H1 (cell line): ENCODE results near the gene NEURL4.

Source experiments
- RAD21 ChIP-seq, 2 experiments: IDR thresholded peaks in 1 of 2; conservative IDR thresholded peaks in 1 of 2; 2 replicates each; pipeline ENCODE4 v1.6.1; 2011; ENCODE audit warnings: low read depth in 2 of 2, low read length in 2 of 2, improper control_type of control experiment in 1 of 2, inconsistent platforms in 1 of 2, mild to moderate bottlenecking in 1 of 2, moderate library complexity in 1 of 2
- SP2 ChIP-seq: IDR thresholded peaks from 2 replicates; pipeline ENCODE4 v1.6.1; 2012; ENCODE audit warnings: mild to moderate bottlenecking, low read length, inconsistent platforms

GRCh38 chr17:7351665-7352502, 22.7 kb upstream of the NEURL4 start, which contains the start of gene KCTD11:
- TF ChIP-seq SP2, result no peak
- TF ChIP-seq RAD21 (IDR thresholded peaks at IDR 0.05 in 1 of 2, conservative IDR thresholded peaks at IDR 0.05 in 1 of 2; ENCODE audit: low read depth in 2 of 2, low read length in 2 of 2), result peak; percentile 24 to 48; a peak in 3 of 4 replicates
